Retinal pigment epithelial cell (primary cell): ENCODE data around the gene CTBP2.
"Not testable (repeated sequence)": the region's sequence is repeated elsewhere in the genome, so short reads cannot be mapped to it uniquely, and the experiment has no call there.

Experiments used
- DNase-seq: peaks from one replicate; pipeline ENCODE4 v3.0.0-alpha.2; 2010; ENCODE audit warnings: low read depth
- H3K4me3 ChIP-seq: 2 replicates; pipeline ENCODE4 v1.5.1; 2011; ENCODE audit warnings: mild to moderate bottlenecking, low read length, control low read depth, moderate library complexity
- CTCF ChIP-seq: conservative IDR thresholded peaks from 2 replicates; pipeline ENCODE4 v1.5.1; 2011; ENCODE audit warnings: low read depth, low read length, control low read depth, inconsistent platforms

The CTBP2 gene

GRCh38 chr10:125152450-125153368 lies 7.7 kb downstream of the CTBP2 start:
- no peak for DNase-seq
- no peak overlapping the region for H3K4me3 ChIP-seq
- TF ChIP-seq CTCF, result no peak

- no peak for TF ChIP-seq CTCF
- no peak for DNase-seq
- no peak overlapping the region for H3K4me3 ChIP-seq
Measured at GRCh38 chr10:125151553-125152449, 8.6 kb downstream of the CTBP2 start.

- no peak for TF ChIP-seq CTCF
- no peak overlapping the region for H3K4me3 ChIP-seq
- no peak for DNase-seq
Measured at GRCh38 chr10:125151170-125151552, 9.2 kb downstream of the CTBP2 start.

GRCh38 chr10:125150376-125151083 lies 9.8 kb downstream of the CTBP2 start:
- DNase-seq, H3K4me3 ChIP-seq: not testable (repeated sequence)

- no peak for DNase-seq
- H3K4me3 ChIP-seq, result no peak overlapping the region
- TF ChIP-seq CTCF, result no peak
Measured at GRCh38 chr10:125149680-125150047, 10.7 kb downstream of the CTBP2 start.

- no peak for TF ChIP-seq CTCF
- no peak overlapping the region for H3K4me3 ChIP-seq
- no peak for DNase-seq
Measured at GRCh38 chr10:125149036-125149679, 11.2 kb downstream of the CTBP2 start.

GRCh38 chr10:125148528-125148927 lies 11.8 kb downstream of the CTBP2 start:
- no peak for TF ChIP-seq CTCF
- DNase-seq, result no peak
- no peak overlapping the region for H3K4me3 ChIP-seq
